ENCODE results near the gene APOH. TPM values are rescaled to one million over a fixed set of nuclear protein-coding genes. Genes with fewer than 3 reads are reported as not detected.
A peak's percentile ranks its signal among the peaks of the same experiment; 100 is the strongest.

Gene APOH
- total RNA-seq, 2 donors from 2014 or later, result not detected

- Mint-ChIP-seq H3K4me3 (peak overlapping the region; percentile 74), H3K36me3 (ENCODE audit: low read depth) (no peaks in the 10 kb centered on the region), H3K27me3 (no peaks in the 10 kb centered on the region), H3K27ac (peak overlapping the region; percentile 47), H3K4me1 (peaks cover 3% of the 10 kb centered on the region), H3K9me3 (no peaks in the 10 kb centered on the region)
- ATAC-seq (replicated peaks), result no peak
Observed at GRCh38 chr17:66190738-66191592, 38.2 kb downstream of the APOH start.

GRCh38 chr17:66187718-66188117, 41.5 kb downstream of the APOH start:
- Mint-ChIP-seq H3K27me3 (no peaks in the 10 kb centered on the region), H3K4me1 (peaks cover 3% of the 10 kb centered on the region), H3K27ac (no peak overlapping the region), H3K36me3 (ENCODE audit: low read depth) (peaks cover 1% of the 10 kb centered on the region), H3K4me3 (no peak overlapping the region), H3K9me3 (no peaks in the 10 kb centered on the region)
- ATAC-seq (replicated peaks), result no peak

GRCh38 chr17:66185862-66186261, 43.4 kb downstream of the APOH start:
- ATAC-seq (replicated peaks), result no peak
- Mint-ChIP-seq H3K9me3 (no peaks in the 10 kb centered on the region), H3K36me3 (ENCODE audit: low read depth) (peaks cover 7% of the 10 kb centered on the region), H3K27ac (no peak overlapping the region), H3K4me1 (peaks cover under 1% of the 10 kb centered on the region), H3K4me3 (no peak overlapping the region), H3K27me3 (no peaks in the 10 kb centered on the region)

GRCh38 chr17:66184392-66184791, 44.8 kb downstream of the APOH start:
- H3K9me3 Mint-ChIP-seq, result no peaks in the 10 kb centered on the region
- peaks cover 7% of the 10 kb centered on the region for H3K36me3 Mint-ChIP-seq (ENCODE audit: low read depth)

GRCh38 chr17:66183529-66183928, 45.7 kb downstream of the APOH start:
- H3K4me1 Mint-ChIP-seq, result no peaks in the 10 kb centered on the region
- H3K9me3 Mint-ChIP-seq, result no peaks in the 10 kb centered on the region
- ATAC-seq (replicated peaks), result no peak
- no peak overlapping the region for H3K4me3 Mint-ChIP-seq
- H3K36me3 Mint-ChIP-seq (ENCODE audit: low read depth), result peaks cover 7% of the 10 kb centered on the region
- no peak overlapping the region for H3K27ac Mint-ChIP-seq
- H3K27me3 Mint-ChIP-seq, result no peaks in the 10 kb centered on the region

More at GRCh38 chr17:66184392-66184791, 44.8 kb downstream of the APOH start:
- no peak for ATAC-seq (replicated peaks)
- Mint-ChIP-seq H3K4me3 (no peak overlapping the region), H3K27ac (no peak overlapping the region), H3K4me1 (no peaks in the 10 kb centered on the region), H3K27me3 (no peaks in the 10 kb centered on the region)

DNA sequence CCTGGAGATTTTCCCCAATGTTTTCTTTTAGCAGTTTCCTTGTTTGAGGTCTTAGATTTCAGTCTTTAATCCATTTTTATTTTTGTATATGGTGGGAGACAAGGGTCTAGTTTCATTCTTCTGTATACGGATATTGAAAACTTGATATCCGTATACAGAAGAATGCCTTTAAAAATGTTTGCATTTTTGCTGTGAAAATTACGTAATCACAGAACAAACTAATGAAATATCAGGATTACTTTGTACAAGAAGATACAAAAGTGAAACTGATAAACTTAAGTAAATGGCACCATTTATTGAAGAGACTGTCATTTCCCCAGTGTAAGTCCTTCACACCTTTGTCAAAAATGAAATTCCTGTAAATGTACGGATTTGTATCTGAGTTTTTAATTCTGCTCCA, 50.6 kb downstream of the APOH start:
- no peak overlapping the region for H3K27ac Mint-ChIP-seq
- H3K9me3 Mint-ChIP-seq, result no peaks in the 10 kb centered on the region
- no peak for ATAC-seq (replicated peaks)
- H3K27me3 Mint-ChIP-seq, result no peaks in the 10 kb centered on the region
- peaks cover 7% of the 10 kb centered on the region for H3K36me3 Mint-ChIP-seq (ENCODE audit: low read depth)
- H3K4me3 Mint-ChIP-seq, result no peak overlapping the region
- no peaks in the 10 kb centered on the region for H3K4me1 Mint-ChIP-seq

DNA sequence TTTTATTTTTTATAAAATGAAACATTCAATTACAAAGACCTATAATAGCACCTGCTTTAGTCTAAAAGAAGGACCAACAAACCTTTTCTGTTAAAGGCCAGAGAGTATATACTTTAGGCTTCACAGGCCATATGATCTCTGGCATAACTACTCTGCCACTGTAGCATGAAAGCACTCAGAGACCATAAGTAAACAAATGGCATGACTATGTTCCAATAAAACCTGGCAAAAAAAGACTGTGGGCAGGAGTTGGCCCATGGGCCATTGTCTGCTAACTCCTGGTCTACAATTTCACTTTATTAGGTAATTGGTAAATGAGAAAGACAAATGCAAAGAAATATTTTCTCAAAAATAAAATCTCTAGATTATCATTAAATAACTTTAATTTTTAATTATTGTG, 52.2 kb downstream of the APOH start:
- Mint-ChIP-seq H3K27ac (no peak overlapping the region), H3K27me3 (no peaks in the 10 kb centered on the region), H3K4me1 (no peaks in the 10 kb centered on the region), H3K36me3 (ENCODE audit: low read depth) (no peaks in the 10 kb centered on the region), H3K9me3 (no peaks in the 10 kb centered on the region), H3K4me3 (no peak overlapping the region)
- no peak for ATAC-seq (replicated peaks)

GRCh38 chr17:66175892-66176291, 53.3 kb downstream of the APOH start:
- Mint-ChIP-seq H3K4me3 (no peak overlapping the region), H3K9me3 (no peaks in the 10 kb centered on the region), H3K36me3 (ENCODE audit: low read depth) (no peaks in the 10 kb centered on the region), H3K27ac (no peak overlapping the region), H3K4me1 (no peaks in the 10 kb centered on the region), H3K27me3 (no peaks in the 10 kb centered on the region)
- no peak for ATAC-seq (replicated peaks)

- H3K36me3 Mint-ChIP-seq (ENCODE audit: low read depth), result no peaks in the 10 kb centered on the region
- H3K27me3 Mint-ChIP-seq, result no peaks in the 10 kb centered on the region
- H3K4me1 Mint-ChIP-seq, result no peaks in the 10 kb centered on the region
- no peaks in the 10 kb centered on the region for H3K9me3 Mint-ChIP-seq
- H3K4me3 Mint-ChIP-seq, result no peak overlapping the region
- no peak overlapping the region for H3K27ac Mint-ChIP-seq
- ATAC-seq (replicated peaks), result no peak
Observed at GRCh38 chr17:66172691-66173223, 56.5 kb downstream of the APOH start.

DNA sequence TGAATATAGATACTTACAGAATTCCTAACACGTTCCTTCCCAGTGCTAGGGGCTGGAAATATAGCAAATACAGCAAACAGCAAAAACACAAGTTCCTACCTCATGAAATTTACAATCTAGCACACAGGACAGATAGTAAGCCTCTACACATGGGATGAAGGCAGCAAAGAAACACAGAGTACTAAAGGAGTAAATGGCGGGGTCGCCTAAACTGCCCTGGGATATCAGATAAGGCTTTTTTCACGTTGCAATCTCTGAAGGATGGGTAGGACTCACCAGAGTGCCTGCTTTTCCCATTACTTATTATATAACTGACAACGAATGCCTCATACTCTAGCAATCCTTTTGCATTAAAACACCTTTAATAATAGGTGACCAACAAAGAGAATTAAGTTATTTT, 57.1 kb downstream of the APOH start:
- ATAC-seq (replicated peaks), result no peak
- no peaks in the 10 kb centered on the region for H3K9me3 Mint-ChIP-seq
- no peaks in the 10 kb centered on the region for H3K4me1 Mint-ChIP-seq
- no peak overlapping the region for H3K4me3 Mint-ChIP-seq
- no peaks in the 10 kb centered on the region for H3K27me3 Mint-ChIP-seq
- H3K36me3 Mint-ChIP-seq (ENCODE audit: low read depth), result no peaks in the 10 kb centered on the region
- no peak overlapping the region for H3K27ac Mint-ChIP-seq

- ATAC-seq (replicated peaks), result no peak
- Mint-ChIP-seq H3K27ac (no peak overlapping the region), H3K9me3 (no peaks in the 10 kb centered on the region), H3K4me1 (no peaks in the 10 kb centered on the region), H3K4me3 (no peak overlapping the region), H3K27me3 (no peaks in the 10 kb centered on the region), H3K36me3 (ENCODE audit: low read depth) (no peaks in the 10 kb centered on the region)
Observed at GRCh38 chr17:66171692-66172091, 57.5 kb downstream of the APOH start.

GRCh38 chr17:66171172-66171571, 58.0 kb downstream of the APOH start:
- ATAC-seq (replicated peaks), result no peak
- H3K4me1 Mint-ChIP-seq, result no peaks in the 10 kb centered on the region
- no peaks in the 10 kb centered on the region for H3K9me3 Mint-ChIP-seq
- no peaks in the 10 kb centered on the region for H3K36me3 Mint-ChIP-seq (ENCODE audit: low read depth)
- no peaks in the 10 kb centered on the region for H3K27me3 Mint-ChIP-seq
- no peak overlapping the region for H3K4me3 Mint-ChIP-seq
- no peak overlapping the region for H3K27ac Mint-ChIP-seq

DNA sequence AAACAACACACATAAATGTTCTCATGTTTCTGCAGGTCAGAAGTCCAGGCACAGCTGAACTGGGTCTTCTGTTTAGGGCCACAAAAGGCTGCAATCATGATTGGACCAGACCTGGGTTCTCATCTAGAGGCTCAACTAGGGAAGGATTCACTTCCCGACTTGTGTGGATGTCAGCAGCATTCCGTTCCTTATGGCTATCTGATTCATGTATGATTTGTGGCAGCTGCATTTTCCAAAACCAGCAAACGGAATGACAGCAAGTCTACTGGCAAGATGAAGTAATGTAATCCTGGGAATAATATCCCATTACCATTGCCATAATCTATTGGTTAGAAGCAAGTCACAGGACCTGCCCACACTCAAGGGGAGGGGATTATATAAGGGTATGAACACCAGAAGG, 59.4 kb downstream of the APOH start:
- no peaks in the 10 kb centered on the region for H3K27me3 Mint-ChIP-seq
- H3K27ac Mint-ChIP-seq, result no peak overlapping the region
- no peaks in the 10 kb centered on the region for H3K36me3 Mint-ChIP-seq (ENCODE audit: low read depth)
- no peak for ATAC-seq (replicated peaks)
- H3K4me1 Mint-ChIP-seq, result no peaks in the 10 kb centered on the region
- H3K9me3 Mint-ChIP-seq, result no peaks in the 10 kb centered on the region
- H3K4me3 Mint-ChIP-seq, result no peak overlapping the region

GRCh38 chr17:66167189-66167815, 61.9 kb downstream of the APOH start:
- no peaks in the 10 kb centered on the region for H3K36me3 Mint-ChIP-seq (ENCODE audit: low read depth)
- H3K9me3 Mint-ChIP-seq, result no peaks in the 10 kb centered on the region
- H3K4me1 Mint-ChIP-seq, result no peaks in the 10 kb centered on the region
- H3K4me3 Mint-ChIP-seq, result no peak overlapping the region
- ATAC-seq (replicated peaks), result no peak
- no peaks in the 10 kb centered on the region for H3K27me3 Mint-ChIP-seq
- no peak overlapping the region for H3K27ac Mint-ChIP-seq

DNA sequence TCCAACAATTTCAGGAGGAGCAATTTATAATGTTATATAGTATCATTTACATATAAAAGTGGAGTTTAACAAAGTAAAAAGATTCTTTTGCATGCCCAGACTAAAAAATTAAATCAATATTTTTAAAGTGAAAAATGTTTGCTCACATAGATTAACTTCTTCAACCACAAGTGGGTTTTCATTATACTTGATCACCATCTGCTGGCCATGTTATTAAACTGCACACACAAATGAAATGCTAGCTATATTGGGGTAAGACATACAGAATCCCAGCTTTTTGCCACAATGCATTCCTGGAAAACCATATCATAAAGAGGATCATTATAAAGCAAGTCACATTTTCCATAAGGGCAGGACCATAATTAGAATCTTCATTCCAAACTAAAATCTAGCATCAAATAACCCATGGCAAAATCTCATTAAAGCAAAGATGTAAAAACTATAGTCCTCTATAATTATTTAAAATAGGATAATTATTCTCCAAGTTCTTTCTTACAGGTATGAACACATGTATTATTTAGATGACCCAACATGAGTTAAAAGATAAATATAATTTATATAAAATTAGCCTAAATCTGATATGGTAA, 63.6 kb downstream of the APOH start:
- Mint-ChIP-seq H3K27me3 (no peaks in the 10 kb centered on the region), H3K4me1 (peaks cover 5% of the 10 kb centered on the region)

More for the DNA sequence above, 63.6 kb downstream of the APOH start:
- no peaks in the 10 kb centered on the region for H3K36me3 Mint-ChIP-seq (ENCODE audit: low read depth)
- H3K4me3 Mint-ChIP-seq, result no peak overlapping the region
- H3K9me3 Mint-ChIP-seq, result no peaks in the 10 kb centered on the region
- H3K27ac Mint-ChIP-seq, result no peak overlapping the region
- no peak for ATAC-seq (replicated peaks)
